ENCODE data around the gene CFAP99.

Gene CFAP99

GRCh38 chr4:2478229-2478628, 59.5 kb downstream of the CFAP99 start:
- ATAC-seq, result peak; percentile 22; the same call in 1 of the 3 replicates

GRCh38 chr4:2480649-2481048, 61.9 kb downstream of the CFAP99 start:
- TF ChIP-seq PPARA (CRISPR knock-in tag; IDR thresholded peaks at IDR 0.05; ENCODE audit: borderline replicate concordance) (no peak), POU6F1 (CRISPR knock-in tag; IDR thresholded peaks at IDR 0.05; ENCODE audit: borderline replicate concordance, low read depth) (no peak), GLIS3 (CRISPR knock-in tag; IDR thresholded peaks at IDR 0.05) (no peak), SNAI2 (CRISPR knock-in tag; IDR thresholded peaks at IDR 0.05) (no peak), ESRRG (CRISPR knock-in tag; IDR thresholded peaks at IDR 0.05) (no peak), OSR1 (CRISPR knock-in tag; IDR thresholded peaks at IDR 0.05) (no peak), CREB5 (CRISPR knock-in tag; IDR thresholded peaks at IDR 0.05; ENCODE audit: low read depth) (no peak), CSDC2 (CRISPR knock-in tag; IDR thresholded peaks at IDR 0.05) (no peak)
- no peak for ATAC-seq

More at GRCh38 chr4:2478229-2478628, 59.5 kb downstream of the CFAP99 start:
- TF ChIP-seq ZFP30 (CRISPR knock-in tag; IDR thresholded peaks at IDR 0.05) (no peak), GLIS3 (CRISPR knock-in tag; IDR thresholded peaks at IDR 0.05) (no peak), SNAI2 (CRISPR knock-in tag; IDR thresholded peaks at IDR 0.05) (no peak), CSRNP3 (CRISPR knock-in tag; IDR thresholded peaks at IDR 0.05) (no peak), CREB5 (CRISPR knock-in tag; IDR thresholded peaks at IDR 0.05; ENCODE audit: low read depth) (no peak), ZNF565 (CRISPR knock-in tag; conservative IDR thresholded peaks at IDR 0.05; ENCODE audit: low read depth) (no peak), ARNTL (CRISPR knock-in tag; IDR thresholded peaks at IDR 0.05; ENCODE audit: borderline replicate concordance, low read depth) (no peak)

GRCh38 chr4:2482192-2482591, 63.4 kb downstream of the CFAP99 start:
- no peak for TF ChIP-seq ARNTL (CRISPR knock-in tag; IDR thresholded peaks at IDR 0.05; ENCODE audit: borderline replicate concordance, low read depth)
- TF ChIP-seq CSDC2 (CRISPR knock-in tag; IDR thresholded peaks at IDR 0.05), result no peak
- TF ChIP-seq ZFP3 (CRISPR knock-in tag; IDR thresholded peaks at IDR 0.05), result no peak
- TF ChIP-seq TSHZ2 (CRISPR knock-in tag; IDR thresholded peaks at IDR 0.05), result no peak
- no peak for TF ChIP-seq ZFP30 (CRISPR knock-in tag; IDR thresholded peaks at IDR 0.05)
- TF ChIP-seq ISL1 (CRISPR knock-in tag; IDR thresholded peaks at IDR 0.05), result no peak
- TF ChIP-seq ZNF70 (CRISPR knock-in tag; IDR thresholded peaks at IDR 0.05), result no peak
- TF ChIP-seq ZC3H10 (CRISPR knock-in tag; IDR thresholded peaks at IDR 0.05), result no peak
- no peak for TF ChIP-seq OSR1 (CRISPR knock-in tag; IDR thresholded peaks at IDR 0.05)
- no peak for TF ChIP-seq RARB (CRISPR knock-in tag; IDR thresholded peaks at IDR 0.05)
- TF ChIP-seq CSRNP3 (CRISPR knock-in tag; IDR thresholded peaks at IDR 0.05), result no peak
- ATAC-seq, result no peak; the same call in 1 of the 3 replicates

Data from SK-N-SH treated with all-trans-retinoic acid at 6 μM for 48 hours (cell line).